Esophagus squamous epithelium (tissue), 5 donors: Measurements from ENCODE around the gene LAMA5. TPM values are rescaled to one million over a fixed set of nuclear protein-coding genes. Genes with fewer than 3 reads are reported as not detected.
A peak's percentile ranks its signal among the peaks of the same experiment; 100 is the strongest.

ENCODE experiments used
- DNase-seq: peaks from one replicate; lab custom pipeline; 2025; lab: John Stamatoyannopoulos, UW
- H3K27ac ChIP-seq, 4 donors: fragments of 200-600 bp; sonication (generic); one replicate each; pipeline ENCODE4 v1.5.1; 2016 to 2019; ENCODE audit warnings: mild to moderate bottlenecking in 1 of 4
- H3K27me3 ChIP-seq, 4 donors: fragments of 200-600 bp; sonication (generic); 1 replicate in 3 of 4; 2 replicates in 1 of 4; pipeline versions ENCODE4 v1.5.1 to v1.6.0; 2017 to 2021; ENCODE audit warnings: antibody characterized with exemption in 1 of 4
- H3K36me3 ChIP-seq, 3 donors: fragments of 200-600 bp; sonication (generic); one replicate each; pipeline ENCODE4 v1.5.1; 2016 to 2019
- H3K4me1 ChIP-seq, 3 donors: fragments of 200-600 bp; sonication (generic); one replicate each; pipeline ENCODE4 v1.5.1; 2017 to 2019
- H3K4me3 ChIP-seq, 4 donors: fragments of 200-600 bp; sonication (generic); 1 replicate in 3 of 4; 2 replicates in 1 of 4; pipeline ENCODE4 v1.5.1; 2016 to 2019; ENCODE audit warnings: mild to moderate bottlenecking in 2 of 4, moderate library complexity in 1 of 4
- H3K9me3 ChIP-seq, 3 donors: fragments of 200-600 bp; sonication (generic); one replicate each; pipeline ENCODE4 v1.5.1; 2016 to 2019
- CTCF ChIP-seq, 6 experiments: fragments of 450-650 bp in 4 of 6; fragments of 200-600 bp in 2 of 6; sonication (generic) in 2 of 6; IDR thresholded peaks; one replicate each; pipeline ENCODE4 v1.5.1; 2016 to 2019; ENCODE audit warnings: antibody characterized with exemption in 6 of 6, mild to moderate bottlenecking in 4 of 6, moderate library complexity in 4 of 6
- POLR2A ChIP-seq, 4 donors: fragments of 450-650 bp; IDR thresholded peaks; one replicate each; pipeline ENCODE4 v1.6.1; 2017; ENCODE audit warnings: antibody characterized with exemption in 4 of 4, mild to moderate bottlenecking in 4 of 4, moderate library complexity in 3 of 4
- WGBS, 2 donors: methylation state at CpG; one replicate each; pipeline ENCODE4 v1.1.5; 2018; 5-methylcytosine and 5-hydroxymethylcytosine counted together
- intact Hi-C: fragments of 100-400 bp; cut with DNase I; formaldehyde crosslinking; loops from one replicate; pipeline ENCODE4 v1.15.0; 2022
- total RNA-seq, 4 donors: library from RNA; depleted of rRNA; stranded (reverse); fragments of >200 nt; gene quantifications; one replicate each; pipeline ENCODE4 v1.1.0, GENCODE V29; 2016
- donor health status: DM: yes; HTN: yes; CAD: no.

Gene LAMA5
- total RNA-seq, 4 donors from 2014 or later, result 60.4 to 127 (median 98.9) TPM

- H3K4me3 ChIP-seq, result no peak overlapping the region
- peak overlapping the region in 3 of 4 donors; percentile 2 to 74 (median 63) for H3K27ac ChIP-seq
- no peak for TF ChIP-seq POLR2A (IDR thresholded peaks at IDR 0.05)
- no peak for TF ChIP-seq CTCF (IDR thresholded peaks at IDR 0.05)
- H3K27me3 ChIP-seq, result no peaks in the 10 kb centered on the region
- H3K9me3 ChIP-seq, result no peaks in the 10 kb centered on the region
- H3K36me3 ChIP-seq, result peaks cover 6 to 91% (median 53%) of the 10 kb centered on the region in 3 donors
- WGBS, 2 donors, result 90 to 93% methylated on average over 2 to 3 of the region's 16 CpGs
- intact Hi-C loops, result no loop called here
- peaks cover 14 to 57% (median 20%) of the 10 kb centered on the region in 3 donors for H3K4me1 ChIP-seq
- DNase-seq, result no peak
Measured at GRCh38 chr20:62322492-62323041, 44.5 kb downstream of the LAMA5 start.

- no peak for DNase-seq
- intact Hi-C loops, result no loop called here
- no peak overlapping the region for H3K4me3 ChIP-seq
- H3K27me3 ChIP-seq, result no peaks in the 10 kb centered on the region
- H3K27ac ChIP-seq, result peak overlapping the region in 3 of 4 donors; percentile 16 to 74 (median 63)
- no peak for TF ChIP-seq POLR2A (IDR thresholded peaks at IDR 0.05)
- TF ChIP-seq CTCF (IDR thresholded peaks at IDR 0.05), result no peak
- H3K4me1 ChIP-seq, result peaks cover 19 to 63% (median 25%) of the 10 kb centered on the region in 3 donors
- 100% methylated on average over 4 of the region's 16 CpGs; no CpG with 5 or more reads in 1 of the 2 donors for WGBS, 2 donors
- H3K9me3 ChIP-seq, result no peaks in the 10 kb centered on the region
- peaks cover 11 to 91% (median 48%) of the 10 kb centered on the region in 3 donors for H3K36me3 ChIP-seq
Measured at GRCh38 chr20:62321975-62322374, 45.1 kb downstream of the LAMA5 start.

DNA sequence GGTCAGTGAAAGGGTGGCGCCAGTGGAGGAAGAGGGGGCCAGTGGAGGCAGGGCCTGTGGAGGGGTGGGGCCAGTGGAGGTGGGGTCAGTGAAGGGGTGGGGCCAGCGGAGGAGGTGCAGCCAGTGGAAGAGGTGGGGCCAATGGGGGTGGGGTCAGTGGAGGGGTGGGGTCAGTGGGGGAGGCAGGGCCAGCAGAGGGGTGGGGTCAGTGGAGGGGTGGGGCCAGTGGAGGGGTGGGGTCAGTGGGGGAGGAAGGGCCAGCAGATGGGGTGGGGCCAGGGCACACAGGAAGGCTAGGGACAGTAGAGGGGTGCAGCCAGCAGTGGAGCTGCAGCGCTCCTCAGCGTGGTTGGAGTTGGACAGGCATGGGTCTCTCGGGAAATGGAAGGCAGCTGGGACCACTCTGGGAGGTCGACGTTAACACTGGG, 45.6 kb downstream of the LAMA5 start:
- TF ChIP-seq CTCF (IDR thresholded peaks at IDR 0.05) (no peak), POLR2A (IDR thresholded peaks at IDR 0.05) (no peak)
- DNase-seq, result no peak
- Histone ChIP-seq H3K4me1 (peaks cover 24 to 67% (median 28%) of the 10 kb centered on the region in 3 donors), H3K4me3 (no peak overlapping the region), H3K9me3 (no peaks in the 10 kb centered on the region), H3K27me3 (no peaks in the 10 kb centered on the region), H3K27ac (peak overlapping the region in 3 of 4 donors; percentile 16 to 74 (median 63)), H3K36me3 (peaks cover 13 to 91% (median 48%) of the 10 kb centered on the region in 3 donors)
- intact Hi-C loops, result no loop called here
- 79 to 93% methylated on average over 5 to 6 of the region's 7 CpGs for WGBS, 2 donors

DNA sequence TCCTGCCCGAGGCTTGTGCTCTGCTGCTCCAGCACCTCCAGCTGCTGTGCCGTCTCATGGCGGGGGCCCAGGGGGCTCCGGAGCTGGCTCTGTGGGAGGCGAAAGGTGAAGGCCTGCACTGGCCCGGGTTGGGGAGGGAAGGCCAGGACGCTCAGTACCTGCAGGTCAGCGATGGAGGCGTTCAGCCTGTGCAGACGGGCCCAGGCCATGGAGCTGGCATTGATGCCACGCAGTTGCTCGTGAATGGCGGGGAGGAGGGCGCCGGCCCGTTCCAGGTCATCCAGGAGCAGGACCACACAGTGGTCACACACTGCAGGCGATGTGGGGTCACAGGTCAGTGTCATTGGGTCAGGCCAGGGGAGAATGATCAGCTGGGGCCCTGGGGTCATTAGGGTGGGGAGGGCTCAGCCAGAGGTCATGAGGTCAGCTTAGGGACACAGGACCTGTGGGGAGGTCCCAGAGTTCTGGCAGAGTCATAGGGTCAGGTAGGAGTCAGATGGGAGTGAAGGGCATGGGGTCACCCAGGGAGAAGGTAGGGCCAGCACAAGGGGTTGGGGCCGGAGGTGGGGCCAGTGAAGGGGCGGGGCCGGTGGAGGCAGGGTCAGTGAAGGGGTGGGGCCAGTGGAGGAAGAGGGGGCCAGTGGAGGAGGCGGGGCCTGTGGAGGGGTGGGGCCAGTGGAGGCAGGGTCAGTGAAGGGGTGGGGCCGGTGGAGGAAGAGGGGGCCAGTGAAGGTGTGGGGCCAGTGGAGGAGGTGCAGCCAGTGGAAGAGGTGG, 46.3 kb downstream of the LAMA5 start:
- Histone ChIP-seq H3K4me1 (peaks cover 27 to 73% (median 30%) of the 10 kb centered on the region in 3 donors), H3K9me3 (no peaks in the 10 kb centered on the region), H3K4me3 (no peak overlapping the region), H3K27me3 (no peaks in the 10 kb centered on the region), H3K36me3 (peaks cover 21 to 91% (median 52%) of the 10 kb centered on the region in 3 donors), H3K27ac (peak overlapping the region; percentile 18 to 74 (median 52))
- TF ChIP-seq CTCF (IDR thresholded peaks at IDR 0.05) (no peak), POLR2A (IDR thresholded peaks at IDR 0.05) (no peak)
- 69 to 83% methylated on average over 1 to 5 of the region's 22 CpGs for WGBS, 2 donors
- intact Hi-C loops, result no loop called here
- no peak for DNase-seq
